Liver (tissue), 9 donors: ENCODE measurements around the gene WASF1. TPM values are rescaled to one million over a fixed set of nuclear protein-coding genes. Genes with fewer than 3 reads are reported as not detected.

ENCODE experiments used
- DNase-seq: peaks from one replicate; pipeline ENCODE4 v3.0.0-alpha.2; 2017; ENCODE audit warnings: low spot score
- H3K27ac ChIP-seq, 2 donors: one replicate each; pipeline ENCODE4 v1.7.0; 2013; ENCODE audit warnings: inconsistent platforms in 2 of 2, low read length in 2 of 2, control low read depth in 1 of 2, low read depth in 1 of 2, mild to moderate bottlenecking in 1 of 2
- H3K27me3 ChIP-seq, 4 donors: one replicate each; pipeline versions ENCODE4 v1.6.1 to v1.7.0; 2013; ENCODE audit warnings: low read length in 3 of 4, inconsistent platforms in 1 of 4, mild to moderate bottlenecking in 1 of 4, moderate library complexity in 1 of 4; ENCODE audit not compliant: control insufficient read depth in 4 of 4, insufficient read depth in 4 of 4
- H3K36me3 ChIP-seq, 4 donors: one replicate each; pipeline versions ENCODE4 v1.6.1 to v1.7.0; 2013; ENCODE audit warnings: low read length in 3 of 4, mild to moderate bottlenecking in 3 of 4, low read depth in 1 of 4, moderate library complexity in 1 of 4; ENCODE audit not compliant: control insufficient read depth in 4 of 4, insufficient read depth in 3 of 4
- H3K4me1 ChIP-seq, 4 donors: one replicate each; pipeline versions ENCODE4 v1.6.1 to v1.7.0; 2013; ENCODE audit warnings: low read length in 3 of 4, mild to moderate bottlenecking in 3 of 4, moderate library complexity in 1 of 4; ENCODE audit not compliant: control insufficient read depth in 4 of 4, insufficient read depth in 4 of 4
- H3K4me3 ChIP-seq, 3 donors: one replicate each; pipeline versions ENCODE4 v1.6.1 to v1.7.0; 2013; ENCODE audit warnings: low read length in 3 of 3, control low read depth in 1 of 3, low read depth in 1 of 3, mild to moderate bottlenecking in 1 of 3
- H3K9ac ChIP-seq, 2 donors: one replicate each; pipeline ENCODE4 v1.7.0; 2013; ENCODE audit warnings: low read length in 2 of 2, mild to moderate bottlenecking in 2 of 2, moderate library complexity in 2 of 2, control low read depth in 1 of 2, low read depth in 1 of 2
- H3K9me3 ChIP-seq, 4 donors: one replicate each; pipeline versions ENCODE4 v1.6.1 to v1.7.0; 2013; ENCODE audit warnings: low read length in 3 of 4; ENCODE audit not compliant: control insufficient read depth in 4 of 4
- ATF3 ChIP-seq: IDR thresholded peaks from 2 replicates; pipeline ENCODE4 v1.6.1; 2016; ENCODE audit warnings: antibody characterized with exemption
- CTCF ChIP-seq: fragments of 150-350 bp; IDR thresholded peaks from 2 replicates; pipeline ENCODE4 v1.5.1; 2017; ENCODE audit warnings: improper control_type of control experiment, low read depth, low read length; ENCODE audit not compliant: missing input control
- EGR1 ChIP-seq, 2 donors: IDR thresholded peaks; 2 replicates each; pipeline ENCODE4 v1.6.1; 2016 to 2018; ENCODE audit warnings: antibody characterized with exemption in 2 of 2, low read depth in 2 of 2
- FOXA1 ChIP-seq: IDR thresholded peaks from 2 replicates; pipeline ENCODE4 v1.6.1; 2016; ENCODE audit warnings: antibody characterized with exemption
- FOXA2 ChIP-seq: IDR thresholded peaks from 2 replicates; pipeline ENCODE4 v1.6.1; 2016; ENCODE audit warnings: antibody characterized with exemption
- GABPA ChIP-seq, 2 donors: IDR thresholded peaks in 1 of 2; conservative IDR thresholded peaks in 1 of 2; 2 replicates each; pipeline ENCODE4 v1.6.1; 2016; ENCODE audit warnings: antibody characterized with exemption in 2 of 2, mild to moderate bottlenecking in 1 of 2, moderate library complexity in 1 of 2
- HNF4A ChIP-seq, 2 donors: conservative IDR thresholded peaks; 2 replicates each; pipeline ENCODE4 v1.6.1; 2016; ENCODE audit warnings: antibody characterized with exemption in 2 of 2, mild to moderate bottlenecking in 2 of 2
- HNF4G ChIP-seq: IDR thresholded peaks from 2 replicates; pipeline ENCODE4 v1.6.1; 2016; ENCODE audit warnings: antibody characterized with exemption
- JUND ChIP-seq, 2 donors: IDR thresholded peaks; 2 replicates each; pipeline ENCODE4 v1.6.1; 2016; ENCODE audit warnings: antibody characterized with exemption in 2 of 2
- MAX ChIP-seq: IDR thresholded peaks from 2 replicates; pipeline ENCODE4 v1.6.1; 2016; ENCODE audit warnings: antibody characterized with exemption
- NR2F2 ChIP-seq: IDR thresholded peaks from 2 replicates; pipeline ENCODE4 v1.6.1; 2016; ENCODE audit warnings: antibody characterized with exemption
- RAD21 ChIP-seq, 2 donors: IDR thresholded peaks; 2 replicates each; pipeline ENCODE4 v1.6.1; 2016; ENCODE audit warnings: antibody characterized with exemption in 2 of 2, mild to moderate bottlenecking in 2 of 2
- REST ChIP-seq: IDR thresholded peaks from 2 replicates; pipeline ENCODE4 v1.6.1; 2016; ENCODE audit warnings: antibody characterized with exemption, mild to moderate bottlenecking
- RXRA ChIP-seq, 2 donors: IDR thresholded peaks; 2 replicates each; pipeline ENCODE4 v1.6.1; 2017 to 2018; ENCODE audit warnings: antibody characterized with exemption in 2 of 2, mild to moderate bottlenecking in 1 of 2
- SP1 ChIP-seq: IDR thresholded peaks from 2 replicates; pipeline ENCODE4 v1.6.1; 2018; ENCODE audit warnings: antibody characterized with exemption, mild to moderate bottlenecking
- TAF1 ChIP-seq: conservative IDR thresholded peaks from 2 replicates; pipeline ENCODE4 v1.6.1; 2016; ENCODE audit warnings: antibody characterized with exemption, mild to moderate bottlenecking
- YY1 ChIP-seq: IDR thresholded peaks from 2 replicates; pipeline ENCODE4 v1.6.1; 2016; ENCODE audit warnings: antibody characterized with exemption, mild to moderate bottlenecking
- ZBTB33 ChIP-seq: IDR thresholded peaks from 2 replicates; pipeline ENCODE4 v1.6.1; 2016; ENCODE audit warnings: antibody characterized with exemption
- WGBS: extraction: QIAGEN DNeasy Blood & Tissue Kit; methylation state at CpG from one replicate; pipeline ENCODE4 v1.1.7; 2013; 5-methylcytosine and 5-hydroxymethylcytosine counted together
- polyA plus RNA-seq, 2 donors: library from polyadenylated mRNA; stranded (reverse) in 1 of 2; unstranded in 1 of 2; fragments of 200-250 nt in 1 of 2; fragments of >200 nt in 1 of 2; fragmentation: Nextera tagmentation in 1 of 2; extraction: Ambion mirVana in 1 of 2; gene quantifications; one replicate each; pipeline versions ENCODE4 v1.2.1 to v1.2.3, GENCODE V29; 2013 to 2015
- total RNA-seq, 2 donors: library from RNA; depleted of rRNA; stranded (reverse); fragments of >200 nt; gene quantifications; one replicate each; pipeline ENCODE4 v1.2.3, GENCODE V29; 2014
- donor health status: healthy.
- donor health status: healthy.
- donor health status: healthy.
- donor health status: healthy.
- donor health status: healthy.

WASF1 gene
- total and polyA plus RNA-seq, 4 donors, result 3.2 to 5.5 (median 3.4) TPM

- Histone ChIP-seq H3K36me3 (no peaks in the 10 kb centered on the region), H3K27me3 (no peaks in the 10 kb centered on the region), H3K4me3 (no peak overlapping the region), H3K27ac (no peak overlapping the region), H3K9me3 (no peaks in the 10 kb centered on the region), H3K4me1 (no peaks in the 10 kb centered on the region), H3K9ac (no peak overlapping the region)
- peak; percentile 64 for TF ChIP-seq CTCF
- peak; percentile 84 to 85 for TF ChIP-seq RAD21 (IDR thresholded peaks at IDR 0.05)
- TF ChIP-seq MAX, result no peak
- TF ChIP-seq HNF4G, result no peak
- no peak for TF ChIP-seq ATF3
- no peak for TF ChIP-seq JUND (IDR thresholded peaks at IDR 0.05)
- WGBS, result 13% methylated on average over 5 of the region's 5 CpGs
- DNase-seq, result no peak
These were observed 125.9 kb downstream of the WASF1 start for GRCh38 chr6:110053395-110054240.

GRCh38 chr6:110050440-110050813 lies 129.0 kb downstream of the WASF1 start:
- peaks cover 0 to 2% (median 0%) of the 10 kb centered on the region in 4 donors for H3K27me3 ChIP-seq
- H3K9ac ChIP-seq, result no peak overlapping the region
- H3K36me3 ChIP-seq, result no peaks in the 10 kb centered on the region
- no peak for DNase-seq
- H3K9me3 ChIP-seq, result no peaks in the 10 kb centered on the region
- no peaks in the 10 kb centered on the region for H3K4me1 ChIP-seq
- H3K27ac ChIP-seq, result no peak overlapping the region
- no peak for TF ChIP-seq FOXA1
- no peak for TF ChIP-seq HNF4G
- TF ChIP-seq YY1, result no peak
- no peak for TF ChIP-seq SP1
- TF ChIP-seq EGR1 (IDR thresholded peaks at IDR 0.05; ENCODE audit: low read depth in 2 of 2), result no peak
- no peak for TF ChIP-seq JUND (IDR thresholded peaks at IDR 0.05)
- TF ChIP-seq REST, result no peak
- no peak for TF ChIP-seq RXRA (IDR thresholded peaks at IDR 0.05)
- no peak for TF ChIP-seq RAD21 (IDR thresholded peaks at IDR 0.05)
- no peak for TF ChIP-seq GABPA (IDR thresholded peaks at IDR 0.05 in 1 of 2, conservative IDR thresholded peaks at IDR 0.05 in 1 of 2)
- no peak for TF ChIP-seq TAF1
- TF ChIP-seq CTCF, result no peak
- TF ChIP-seq ZBTB33, result no peak
- TF ChIP-seq ATF3, result no peak
- TF ChIP-seq NR2F2, result no peak
- no peak for TF ChIP-seq FOXA2
- no peak for TF ChIP-seq HNF4A (conservative IDR thresholded peaks at IDR 0.05)
- 86% methylated on average over 3 of the region's 3 CpGs for WGBS
- no peak overlapping the region for H3K4me3 ChIP-seq
